Prostate gland (tissue), 2 donors: ENCODE measurements around the gene MTX2. TPM values are rescaled to one million over a fixed set of nuclear protein-coding genes. Genes with fewer than 3 reads are reported as not detected.
"Not testable (repeated sequence)": the region's sequence is repeated elsewhere in the genome, so short reads cannot be mapped to it uniquely, and the experiment has no call there.

Source experiments
- DNase-seq: peaks from one replicate; pipeline ENCODE4 v3.0.0-alpha.2; 2019; ENCODE audit warnings: low spot score
- H3K27ac ChIP-seq, 2 donors: fragments of 200-600 bp; sonication (generic); 2 replicates each; pipeline ENCODE4 v1.5.1; 2017 to 2019
- H3K27me3 ChIP-seq: fragments of 200-600 bp; sonication (generic); replicated peaks from 2 replicates; pipeline ENCODE4 v1.5.1; 2019; ENCODE audit not compliant: insufficient read depth
- H3K36me3 ChIP-seq, 2 donors: fragments of 200-600 bp; sonication (generic); 1 replicate in 1 of 2; 2 replicates in 1 of 2; pipeline versions ENCODE4 v1.5.1 to v1.8.1; 2017 to 2019
- H3K4me1 ChIP-seq: fragments of 200-600 bp; sonication (generic); replicated peaks from 2 replicates; pipeline ENCODE4 v1.5.1; 2019
- H3K4me3 ChIP-seq, 2 donors: fragments of 200-600 bp; sonication (generic); 2 replicates each; pipeline ENCODE4 v1.5.1; 2017 to 2019
- H3K9me3 ChIP-seq: fragments of 200-600 bp; sonication (generic); 2 replicates; pipeline ENCODE4 v1.5.1; 2017
- POLR2A ChIP-seq: fragments of 450-650 bp; IDR thresholded peaks from one replicate; pipeline ENCODE4 v1.6.1; 2016; ENCODE audit warnings: antibody characterized with exemption, mild to moderate bottlenecking
- POLR2AphosphoS5 ChIP-seq: sonication (generic); formaldehyde crosslinking; IDR thresholded peaks from one replicate; pipeline ENCODE4 v1.6.1; 2017; ENCODE audit warnings: antibody characterized with exemption
- WGBS: methylation state at CpG from one replicate; pipeline ENCODE4 v1.1.5; 2018; 5-methylcytosine and 5-hydroxymethylcytosine counted together
- intact Hi-C: fragments of 100-400 bp; cut with DNase I; formaldehyde crosslinking; loops from one replicate; pipeline ENCODE4 v1.14.2; 2022
- total RNA-seq, 2 donors: library from RNA; depleted of rRNA; stranded (reverse); fragments of >200 nt; gene quantifications; one replicate each; pipeline ENCODE4 v1.1.0, GENCODE V29; 2016
- TF ChIP-seq, protein P1 (sequence below), 4 experiments: fragments of 200-600 bp in 2 of 4; fragments of 450-650 bp in 2 of 4; sonication (generic) in 2 of 4; IDR thresholded peaks; 1 replicate in 3 of 4; 2 replicates in 1 of 4; pipeline ENCODE4 v1.5.1; 2016 to 2019; ENCODE audit warnings: antibody characterized with exemption in 4 of 4, mild to moderate bottlenecking in 2 of 4, moderate library complexity in 2 of 4

MTX2 gene
- total RNA-seq, 2 donors from 2014 or later = 33.3 to 47.6 TPM

DNA sequence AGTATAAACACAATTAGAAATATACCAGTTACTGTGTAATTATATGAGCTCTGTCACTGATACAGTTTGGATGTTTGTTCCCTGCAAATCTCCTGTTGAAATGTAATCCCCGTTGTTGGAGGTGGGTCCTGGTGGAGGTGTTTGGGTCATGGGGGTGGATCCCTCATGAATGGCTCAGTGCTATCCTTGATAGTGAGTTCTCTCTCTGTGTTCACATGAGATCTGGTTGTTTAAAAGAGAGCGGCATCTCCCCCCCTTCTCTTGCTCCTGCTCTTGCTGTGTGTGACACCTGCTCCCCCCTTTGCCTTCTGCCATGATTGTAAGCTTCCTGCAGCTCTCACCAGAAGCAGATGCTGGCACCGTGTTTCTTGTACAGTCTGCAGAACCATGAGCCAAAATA, 24.1 kb downstream of the MTX2 start:
- WGBS = 62% methylated on average over 3 of the region's 3 CpGs

DNA sequence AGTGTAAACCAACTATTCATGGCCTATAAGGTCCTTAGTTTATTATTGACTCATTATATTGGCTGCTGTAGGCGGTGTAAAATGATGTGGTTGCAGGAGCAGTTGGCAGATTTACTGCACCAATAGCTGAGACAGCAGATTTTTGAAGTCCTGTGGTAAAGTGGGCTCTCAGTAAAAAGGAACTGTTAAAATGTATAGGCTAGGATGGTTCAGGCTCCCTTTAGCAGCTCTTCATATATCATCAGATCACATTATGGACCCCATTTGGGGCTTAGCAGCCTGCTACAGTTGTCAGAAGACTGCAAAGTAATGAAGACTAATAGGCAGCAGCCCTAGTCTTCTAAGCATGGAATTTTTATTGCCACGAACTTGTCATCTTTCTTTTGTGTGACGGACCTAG, 27.8 kb downstream of the MTX2 start:
- Histone ChIP-seq H3K4me1 (no peaks in the 10 kb centered on the region), H3K4me3 (no peak overlapping the region), H3K9me3 (no peaks in the 10 kb centered on the region), H3K36me3 (no peaks in the 10 kb centered on the region), H3K27ac (no peak overlapping the region), H3K27me3 (no peaks in the 10 kb centered on the region)
- intact Hi-C loops = no loop called here
- 72% methylated on average over 3 of the region's 3 CpGs for WGBS
- no peak for TF ChIP-seq POLR2AphosphoS5
- no peak for DNase-seq

More for the DNA sequence above, 24.1 kb downstream of the MTX2 start:
- no peak overlapping the region for H3K4me3 ChIP-seq
- H3K27ac ChIP-seq = no peak overlapping the region
- intact Hi-C loops = no loop called here
- H3K4me1 ChIP-seq = no peaks in the 10 kb centered on the region
- no peaks in the 10 kb centered on the region for H3K9me3 ChIP-seq
- no peaks in the 10 kb centered on the region for H3K36me3 ChIP-seq
- no peak for DNase-seq
- TF ChIP-seq POLR2A (no peak), POLR2AphosphoS5 (no peak)
- TF ChIP-seq, protein P1, sequence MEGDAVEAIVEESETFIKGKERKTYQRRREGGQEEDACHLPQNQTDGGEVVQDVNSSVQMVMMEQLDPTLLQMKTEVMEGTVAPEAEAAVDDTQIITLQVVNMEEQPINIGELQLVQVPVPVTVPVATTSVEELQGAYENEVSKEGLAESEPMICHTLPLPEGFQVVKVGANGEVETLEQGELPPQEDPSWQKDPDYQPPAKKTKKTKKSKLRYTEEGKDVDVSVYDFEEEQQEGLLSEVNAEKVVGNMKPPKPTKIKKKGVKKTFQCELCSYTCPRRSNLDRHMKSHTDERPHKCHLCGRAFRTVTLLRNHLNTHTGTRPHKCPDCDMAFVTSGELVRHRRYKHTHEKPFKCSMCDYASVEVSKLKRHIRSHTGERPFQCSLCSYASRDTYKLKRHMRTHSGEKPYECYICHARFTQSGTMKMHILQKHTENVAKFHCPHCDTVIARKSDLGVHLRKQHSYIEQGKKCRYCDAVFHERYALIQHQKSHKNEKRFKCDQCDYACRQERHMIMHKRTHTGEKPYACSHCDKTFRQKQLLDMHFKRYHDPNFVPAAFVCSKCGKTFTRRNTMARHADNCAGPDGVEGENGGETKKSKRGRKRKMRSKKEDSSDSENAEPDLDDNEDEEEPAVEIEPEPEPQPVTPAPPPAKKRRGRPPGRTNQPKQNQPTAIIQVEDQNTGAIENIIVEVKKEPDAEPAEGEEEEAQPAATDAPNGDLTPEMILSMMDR (IDR thresholded peaks at IDR 0.05) = no peak
- H3K27me3 ChIP-seq = no peaks in the 10 kb centered on the region

DNA sequence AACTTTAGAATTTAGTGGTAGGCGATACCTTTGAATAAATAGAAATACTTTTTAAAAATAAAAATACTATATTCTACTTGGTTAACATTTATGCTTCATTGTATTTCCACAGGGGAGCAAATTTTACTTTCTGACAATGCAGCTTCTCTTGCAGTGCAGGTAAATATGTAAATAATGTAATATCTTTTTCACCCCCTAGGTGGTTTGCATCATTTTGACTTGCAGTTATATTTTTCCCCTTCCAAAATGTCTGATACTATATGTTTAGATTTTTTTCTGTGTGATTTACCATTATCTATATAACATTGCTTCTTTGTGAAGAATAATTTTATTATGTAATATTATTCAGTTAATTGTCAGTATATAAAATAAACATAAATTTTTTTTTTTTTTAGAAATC, 28.5 kb downstream of the MTX2 start:
- Histone ChIP-seq H3K36me3 (no peaks in the 10 kb centered on the region), H3K27ac (no peak overlapping the region), H3K27me3 (no peaks in the 10 kb centered on the region), H3K4me1 (no peaks in the 10 kb centered on the region), H3K9me3 (no peaks in the 10 kb centered on the region), H3K4me3 (no peak overlapping the region)
- intact Hi-C loops = no loop called here
- WGBS = 98% methylated on average over 1 of the region's 1 CpG
- DNase-seq = no peak
- TF ChIP-seq POLR2AphosphoS5 = no peak
- TF ChIP-seq, protein P1 (IDR thresholded peaks at IDR 0.05) = no peak
- TF ChIP-seq POLR2A = no peak

DNA sequence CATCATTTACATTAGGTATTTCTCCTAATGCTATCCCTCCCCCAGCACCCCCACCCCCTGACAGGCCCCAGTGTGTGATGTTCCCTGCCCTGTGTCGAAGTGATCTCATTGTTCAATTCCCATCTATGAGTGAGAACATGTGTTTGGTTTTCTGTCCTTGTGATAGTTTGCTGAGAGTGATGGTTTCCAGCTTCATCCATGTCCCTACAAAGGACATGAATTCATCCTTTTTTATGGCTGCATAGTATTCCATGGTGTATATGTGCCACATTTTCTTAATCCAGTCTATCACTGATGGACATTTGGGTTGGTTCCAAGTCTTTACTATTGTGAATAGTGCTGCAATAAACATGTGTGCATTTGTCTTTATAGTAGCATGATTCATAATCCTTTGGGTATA, 36.8 kb downstream of the MTX2 start:
- H3K4me1 ChIP-seq, intact Hi-C loops, H3K27me3 ChIP-seq, H3K4me3 ChIP-seq, DNase-seq, H3K9me3 ChIP-seq, H3K36me3 ChIP-seq, H3K27ac ChIP-seq: not testable (repeated sequence)
- 100% methylated on average over 1 of the region's 1 CpG for WGBS

DNA sequence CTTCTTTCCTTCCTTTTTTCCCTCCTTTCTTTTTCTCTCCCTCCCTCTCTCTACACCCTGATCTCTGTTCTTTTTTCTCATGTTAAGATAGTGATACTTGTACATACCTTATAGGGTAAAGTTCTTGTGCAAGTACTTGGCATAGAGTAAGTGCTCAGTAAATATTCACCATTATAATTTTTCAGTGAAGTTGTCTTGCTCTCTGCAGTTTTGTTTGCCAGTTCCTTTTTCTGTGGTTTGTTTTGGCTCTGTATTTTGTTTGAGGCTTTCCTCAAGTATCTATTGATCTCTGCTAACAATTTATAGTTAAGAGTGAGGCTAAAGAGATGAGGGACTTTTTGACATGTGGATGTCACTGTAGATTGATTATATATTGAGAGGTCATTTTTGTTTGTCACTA, 48.0 kb downstream of the MTX2 start:
- no peaks in the 10 kb centered on the region for H3K4me1 ChIP-seq
- H3K4me3 ChIP-seq = no peak overlapping the region
- TF ChIP-seq POLR2A = no peak
- TF ChIP-seq POLR2AphosphoS5 = no peak
- TF ChIP-seq, protein P1 (IDR thresholded peaks at IDR 0.05) = no peak
- no peak overlapping the region for H3K27ac ChIP-seq
- H3K36me3 ChIP-seq = no peaks in the 10 kb centered on the region
- DNase-seq = no peak
- intact Hi-C loops = no loop called here
- no peaks in the 10 kb centered on the region for H3K9me3 ChIP-seq
- H3K27me3 ChIP-seq = no peaks in the 10 kb centered on the region

DNA sequence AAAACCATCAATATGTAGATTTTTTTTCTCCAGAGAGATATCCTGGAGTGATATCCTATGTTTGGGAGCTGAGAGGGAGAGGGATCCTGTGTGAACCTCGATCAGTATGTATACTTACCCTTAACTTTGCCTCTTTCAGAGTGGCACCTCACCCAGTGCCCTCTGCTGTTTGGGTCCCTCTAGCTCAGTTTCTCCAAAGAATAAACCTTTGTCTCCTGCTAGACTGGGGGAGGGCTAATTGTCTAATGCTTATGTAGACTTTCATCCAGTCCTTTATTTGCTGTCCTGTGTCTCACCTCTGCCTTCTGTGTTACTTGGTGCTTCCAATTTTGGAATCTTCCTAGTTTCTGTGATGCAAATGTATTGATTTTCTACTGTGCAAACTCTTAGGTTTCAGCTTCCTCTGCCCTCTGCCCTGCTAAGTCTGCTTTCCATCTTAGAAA, 48.4 kb downstream of the MTX2 start:
- Histone ChIP-seq H3K4me1 (no peaks in the 10 kb centered on the region), H3K27ac (no peak overlapping the region), H3K27me3 (no peaks in the 10 kb centered on the region), H3K9me3 (no peaks in the 10 kb centered on the region), H3K4me3 (no peak overlapping the region), H3K36me3 (no peaks in the 10 kb centered on the region)
- 71% methylated on average over 1 of the region's 1 CpG for WGBS
- DNase-seq = no peak
- intact Hi-C loops = no loop called here
- TF ChIP-seq POLR2A (no peak), POLR2AphosphoS5 (no peak)
- TF ChIP-seq, protein P1 (IDR thresholded peaks at IDR 0.05) = no peak
